Astrocyte of the cerebellum (primary cell): ENCODE measurements around the gene LTBR.

Experiments
- DNase-seq: peaks from one replicate; pipeline ENCODE4 v3.0.0-alpha.2; 2011; ENCODE audit warnings: low read depth
- H3K4me3 ChIP-seq: 2 replicates; pipeline ENCODE4 v1.5.1; 2011; ENCODE audit warnings: mild to moderate bottlenecking, low read depth, low read length, moderate library complexity
- CTCF ChIP-seq: IDR thresholded peaks from 2 replicates; pipeline ENCODE4 v1.5.1; 2012; ENCODE audit warnings: low read length, low read depth, moderate library complexity, mild to moderate bottlenecking; ENCODE audit errors: missing control alignments
- in situ Hi-C: cut with HindIII; loops from 2 replicates; pipeline ENCODE4 v1.10.0; 2017; ENCODE audit warnings: low sequenced_read_pairs

LTBR gene

GRCh38 chr12:6394398-6394797 lies 10.4 kb downstream of the LTBR start:
- H3K4me3 ChIP-seq = no peak overlapping the region
- no peak for DNase-seq
- in situ Hi-C loops = loop anchor here (10.0 kb wide), 1 partner anchor 70 kb away; no protein-coding TSS in a partner anchor
- no peak for TF ChIP-seq CTCF

- in situ Hi-C loops = loop anchor here (10.0 kb wide), 1 partner anchor 69 kb away; no protein-coding TSS in a partner anchor
- TF ChIP-seq CTCF = no peak
Measured at GRCh38 chr12:6396031-6396430, 12.1 kb downstream of the LTBR start.

GRCh38 chr12:6399884-6400644 lies 16.1 kb downstream of the LTBR start:
- in situ Hi-C loops = loop anchor here (10.0 kb wide), 1 partner anchor 65 kb away; no protein-coding TSS in a partner anchor
- no peak for TF ChIP-seq CTCF
- DNase-seq = no peak
- H3K4me3 ChIP-seq = no peak overlapping the region

More at GRCh38 chr12:6396031-6396430, 12.1 kb downstream of the LTBR start:
- no peak for DNase-seq
- no peak overlapping the region for H3K4me3 ChIP-seq

- in situ Hi-C loops = no loop called here
- no peak for DNase-seq
- no peak overlapping the region for H3K4me3 ChIP-seq
- TF ChIP-seq CTCF = no peak
Measured at GRCh38 chr12:6404390-6404789, 20.4 kb downstream of the LTBR start.

GRCh38 chr12:6405963-6406362 lies 22.0 kb downstream of the LTBR start:
- TF ChIP-seq CTCF = no peak
- no peak overlapping the region for H3K4me3 ChIP-seq
- in situ Hi-C loops = no loop called here
- no peak for DNase-seq

- no peak overlapping the region for H3K4me3 ChIP-seq
- no peak for TF ChIP-seq CTCF
- in situ Hi-C loops = no loop called here
- no peak for DNase-seq
Measured at GRCh38 chr12:6407236-6407954, 23.4 kb downstream of the LTBR start.
